Urothelium cell line (cell line): ENCODE data around the gene PCDHB14.
A peak's percentile ranks its signal among the peaks of the same experiment; 100 is the strongest.
"Not testable (repeated sequence)": the region's sequence is repeated elsewhere in the genome, so short reads cannot be mapped to it uniquely, and the experiment has no call there.

Experiments used
- DNase-seq: peaks from one replicate; pipeline ENCODE4 v3.0.0; 2011; ENCODE audit warnings: low spot score, mixed read lengths
- FAIRE-seq: peaks from 2 replicates; lab custom pipeline; 2011; peaks lifted over from hg19 to GRCh38; lab: Jason Lieb, UNC

The PCDHB14 gene

GRCh38 chr5:141223112-141223783, at the start of gene PCDHB14:
PCDHB14 (plus strand) TSS chr5:141223343; CDS start chr5:141223506, 163 bp downstream.
- peak; percentile 50 for DNase-seq
- FAIRE-seq = no peak

GRCh38 chr5:141174291-141175104, 48.6 kb upstream of the PCDHB14 start:
- DNase-seq, FAIRE-seq: not testable (repeated sequence)

- FAIRE-seq = no peak
These were observed 47.2 kb upstream of the PCDHB14 start for GRCh38 chr5:141175933-141176332.

DNA sequence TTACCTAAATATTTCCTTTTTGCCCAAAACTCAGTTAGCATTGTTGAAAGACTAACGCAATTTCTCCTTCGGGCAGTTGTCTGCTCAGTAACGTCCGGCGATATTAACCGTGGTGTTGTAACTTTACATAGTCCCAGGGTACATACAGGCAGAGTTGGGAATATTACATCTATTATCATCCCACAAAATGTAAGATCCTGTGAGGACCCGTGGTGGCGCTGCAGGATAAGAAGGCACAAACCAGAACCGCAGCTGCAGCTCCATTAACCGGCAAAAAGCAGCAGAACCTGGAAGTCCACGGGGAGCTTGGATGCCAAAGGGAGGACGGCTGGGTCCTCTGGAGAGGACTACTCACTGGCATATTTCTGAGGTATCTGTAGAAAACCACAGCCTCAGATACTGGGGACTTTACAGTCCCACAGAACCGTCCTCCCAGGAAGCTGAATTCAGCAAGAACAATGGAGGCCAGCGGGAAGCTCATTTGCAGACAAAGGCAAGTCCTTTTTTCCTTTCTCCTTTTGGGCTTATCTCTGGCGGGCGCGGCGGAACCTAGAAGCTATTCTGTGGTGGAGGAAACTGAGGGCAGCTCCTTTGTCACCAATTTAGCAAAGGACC, 45.5 kb upstream of the PCDHB14 start, which contains the start of gene PCDHB8:
Gene PCDHB8, plus strand, starts transcription at position 214 of the 615 bp plus-strand sequence. Its CDS starts 245 bp downstream, at position 459.
- FAIRE-seq = not testable (repeated sequence)

More at GRCh38 chr5:141175933-141176332, 47.2 kb upstream of the PCDHB14 start:
- no peak for DNase-seq

DNA sequence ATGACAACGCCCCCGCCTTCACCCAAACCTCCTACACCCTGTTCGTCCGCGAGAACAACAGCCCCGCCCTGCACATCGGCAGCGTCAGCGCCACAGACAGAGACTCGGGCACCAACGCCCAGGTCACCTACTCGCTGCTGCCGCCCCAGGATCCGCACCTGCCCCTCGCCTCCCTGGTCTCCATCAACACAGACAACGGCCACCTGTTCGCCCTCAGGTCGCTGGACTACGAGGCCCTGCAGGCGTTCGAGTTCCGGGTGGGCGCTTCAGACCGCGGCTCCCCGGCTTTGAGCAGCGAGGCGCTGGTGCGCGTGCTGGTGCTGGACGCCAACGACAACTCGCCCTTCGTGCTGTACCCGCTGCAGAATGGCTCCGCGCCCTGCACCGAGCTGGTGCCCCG, 43.8 kb upstream of the PCDHB14 start:
- not testable (repeated sequence) for DNase-seq, FAIRE-seq

More for the DNA sequence above, 45.5 kb upstream of the PCDHB14 start, which contains the start of gene PCDHB8:
- peak; percentile 44 for DNase-seq

DNA sequence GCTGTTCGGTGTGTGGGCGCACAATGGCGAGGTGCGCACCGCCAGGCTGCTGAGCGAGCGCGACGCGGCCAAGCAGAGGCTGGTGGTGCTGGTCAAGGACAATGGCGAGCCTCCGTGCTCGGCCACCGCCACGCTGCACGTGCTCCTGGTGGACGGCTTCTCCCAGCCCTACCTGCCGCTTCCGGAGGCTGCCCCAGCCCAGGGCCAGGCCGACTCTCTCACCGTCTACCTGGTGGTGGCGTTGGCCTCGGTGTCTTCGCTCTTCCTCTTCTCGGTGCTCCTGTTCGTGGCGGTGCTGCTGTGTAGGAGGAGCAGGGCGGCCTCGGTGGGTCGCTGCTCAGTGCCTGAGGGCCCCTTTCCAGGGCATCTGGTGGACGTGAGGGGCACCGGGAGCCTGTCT, 43.3 kb upstream of the PCDHB14 start:
- not testable (repeated sequence) for DNase-seq, FAIRE-seq

DNA sequence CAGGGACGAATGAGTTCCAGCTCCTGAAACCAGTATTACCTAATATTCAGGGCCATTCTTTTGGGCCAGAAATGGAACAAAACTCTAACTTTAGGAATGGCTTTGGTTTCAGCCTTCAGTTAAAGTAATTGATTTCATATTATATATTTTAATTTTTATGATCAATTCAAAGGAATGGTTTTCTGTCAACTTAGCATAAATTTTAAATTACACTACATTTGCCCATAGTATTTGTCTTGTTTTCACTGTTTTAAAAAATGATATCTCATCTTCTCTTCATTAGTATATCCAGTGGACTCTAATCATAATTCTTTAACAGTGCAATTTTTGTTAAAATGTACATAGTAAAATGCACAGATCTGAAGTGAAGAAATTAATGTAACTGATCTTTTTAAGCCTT, 42.8 kb upstream of the PCDHB14 start:
- FAIRE-seq = no peak
- DNase-seq = no peak

GRCh38 chr5:141182248-141182647, 40.9 kb upstream of the PCDHB14 start, which contains the start of gene PCDHB16:
PCDHB16 (plus strand) TSS chr5:141182387; CDS start chr5:141182560, 173 bp downstream.
- DNase-seq = no peak
- FAIRE-seq = no peak

GRCh38 chr5:141184117-141184855, 38.9 kb upstream of the PCDHB14 start:
- DNase-seq, FAIRE-seq: not testable (repeated sequence)

DNA sequence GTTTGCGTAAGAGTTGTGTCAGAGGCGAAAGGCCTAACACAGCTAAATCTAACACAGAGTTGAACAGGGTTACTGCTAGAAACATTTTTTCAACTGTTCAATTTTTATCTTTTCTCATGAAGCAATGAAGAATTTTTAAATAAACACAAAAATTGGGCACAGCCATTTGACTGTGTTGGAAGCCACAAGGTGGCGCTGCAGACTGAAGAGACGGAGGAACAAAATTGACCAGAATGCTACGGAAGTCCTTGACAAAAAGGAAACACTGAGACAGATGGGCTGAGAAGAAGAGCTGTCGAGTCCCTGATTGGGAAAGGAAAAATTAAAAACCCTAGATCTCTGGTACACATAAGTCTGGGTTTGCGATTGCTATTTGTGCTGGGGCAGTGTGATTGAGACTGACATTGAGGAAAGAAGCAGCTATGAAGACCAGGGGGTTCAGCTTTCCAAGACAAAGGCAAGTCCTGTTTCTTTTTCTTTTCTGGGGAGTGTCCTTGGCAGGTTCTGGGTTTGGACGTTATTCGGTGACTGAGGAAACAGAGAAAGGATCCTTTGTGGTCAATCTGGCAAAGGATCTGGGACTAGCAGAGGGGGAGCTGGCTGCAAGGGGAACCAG, 36.1 kb upstream of the PCDHB14 start, which contains the start of gene PCDHB9:
Gene PCDHB9, plus strand, starts transcription at position 265 of the 616 bp plus-strand sequence. Its CDS starts 158 bp downstream, at position 423.
- DNase-seq = peak; percentile 29
- peak; percentile 5 for FAIRE-seq

- not testable (repeated sequence) for DNase-seq, FAIRE-seq
These were observed 34.5 kb upstream of the PCDHB14 start for GRCh38 chr5:141188682-141189081.

DNA sequence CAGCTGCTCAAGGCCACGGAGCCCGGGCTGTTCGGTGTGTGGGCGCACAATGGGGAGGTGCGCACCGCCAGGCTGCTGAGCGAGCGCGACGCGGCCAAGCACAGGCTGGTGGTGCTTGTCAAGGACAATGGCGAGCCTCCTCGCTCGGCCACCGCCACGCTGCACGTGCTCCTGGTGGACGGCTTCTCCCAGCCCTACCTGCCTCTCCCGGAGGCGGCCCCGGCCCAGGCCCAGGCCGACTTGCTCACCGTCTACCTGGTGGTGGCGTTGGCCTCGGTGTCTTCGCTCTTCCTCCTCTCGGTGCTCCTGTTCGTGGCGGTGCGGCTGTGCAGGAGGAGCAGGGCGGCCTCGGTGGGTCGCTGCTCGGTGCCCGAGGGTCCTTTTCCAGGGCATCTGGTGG, 34.0 kb upstream of the PCDHB14 start:
- not testable (repeated sequence) for DNase-seq, FAIRE-seq

DNA sequence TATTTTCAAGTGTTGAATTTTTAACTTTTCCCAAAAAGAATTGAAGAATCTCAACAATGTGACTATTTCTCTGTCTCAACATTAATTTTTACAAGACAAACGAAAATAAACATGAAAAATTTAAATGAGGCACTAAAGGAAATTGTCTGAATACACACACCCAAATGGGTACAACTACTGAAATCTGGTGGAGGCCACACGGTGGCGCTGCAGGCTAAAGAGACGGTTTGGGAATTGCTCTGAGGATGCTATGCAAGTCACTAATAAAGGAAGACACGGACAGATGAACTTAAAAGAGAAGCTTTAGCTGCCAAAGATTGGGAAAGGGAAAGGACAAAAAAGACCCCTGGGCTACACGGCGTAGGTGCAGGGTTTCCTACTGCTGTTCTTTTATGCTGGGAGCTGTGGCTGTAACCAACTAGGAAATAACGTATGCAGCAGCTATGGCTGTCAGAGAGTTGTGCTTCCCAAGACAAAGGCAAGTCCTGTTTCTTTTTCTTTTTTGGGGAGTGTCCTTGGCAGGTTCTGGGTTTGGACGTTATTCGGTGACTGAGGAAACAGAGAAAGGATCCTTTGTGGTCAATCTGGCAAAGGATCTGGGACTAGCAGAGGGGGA, 30.9 kb upstream of the PCDHB14 start, which contains the start of gene PCDHB10:
Gene PCDHB10, plus strand, starts transcription at position 244 of the 616 bp plus-strand sequence. Its CDS starts 200 bp downstream, at position 444.
- FAIRE-seq = no peak
- DNase-seq = peak; percentile 42

DNA sequence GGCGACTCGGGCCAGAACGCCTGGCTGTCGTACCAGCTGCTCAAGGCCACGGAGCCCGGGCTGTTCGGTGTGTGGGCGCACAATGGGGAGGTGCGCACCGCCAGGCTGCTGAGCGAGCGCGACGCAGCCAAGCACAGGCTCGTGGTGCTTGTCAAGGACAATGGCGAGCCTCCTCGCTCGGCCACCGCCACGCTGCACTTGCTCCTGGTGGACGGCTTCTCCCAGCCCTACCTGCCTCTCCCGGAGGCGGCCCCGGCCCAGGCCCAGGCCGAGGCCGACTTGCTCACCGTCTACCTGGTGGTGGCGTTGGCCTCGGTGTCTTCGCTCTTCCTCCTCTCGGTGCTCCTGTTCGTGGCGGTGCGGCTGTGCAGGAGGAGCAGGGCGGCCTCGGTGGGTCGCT, 28.8 kb upstream of the PCDHB14 start:
- not testable (repeated sequence) for FAIRE-seq, DNase-seq

DNA sequence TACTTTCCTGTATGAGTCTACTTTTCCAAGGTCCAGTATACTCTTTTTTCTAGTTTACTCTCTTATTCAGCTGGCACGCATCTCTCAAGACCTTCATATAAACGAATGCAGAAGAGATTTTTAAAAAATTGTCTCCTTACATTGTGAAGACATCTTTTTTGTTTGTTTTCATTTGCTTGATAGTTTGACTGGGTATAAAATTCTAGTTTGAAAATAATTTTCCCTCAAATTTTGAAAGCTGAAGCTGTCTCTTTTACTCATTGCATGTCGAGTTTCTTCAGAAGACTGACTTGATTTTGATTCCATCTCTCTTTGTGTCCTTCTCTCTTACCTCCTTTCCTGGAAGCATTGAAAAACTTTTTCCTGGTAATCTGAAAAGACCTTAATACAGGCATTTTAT, 26.8 kb upstream of the PCDHB14 start:
- FAIRE-seq (no peak), DNase-seq (no peak)

- FAIRE-seq = no peak
- DNase-seq = peak; percentile 43
These were observed 23.5 kb upstream of the PCDHB14 start, which contains the start of gene PCDHB11 for GRCh38 chr5:141199359-141200235. PCDHB11 (plus strand) TSS chr5:141199627; CDS start chr5:141199775, 148 bp downstream.

GRCh38 chr5:141201126-141201525, 22.0 kb upstream of the PCDHB14 start:
- not testable (repeated sequence) for FAIRE-seq, DNase-seq

DNA sequence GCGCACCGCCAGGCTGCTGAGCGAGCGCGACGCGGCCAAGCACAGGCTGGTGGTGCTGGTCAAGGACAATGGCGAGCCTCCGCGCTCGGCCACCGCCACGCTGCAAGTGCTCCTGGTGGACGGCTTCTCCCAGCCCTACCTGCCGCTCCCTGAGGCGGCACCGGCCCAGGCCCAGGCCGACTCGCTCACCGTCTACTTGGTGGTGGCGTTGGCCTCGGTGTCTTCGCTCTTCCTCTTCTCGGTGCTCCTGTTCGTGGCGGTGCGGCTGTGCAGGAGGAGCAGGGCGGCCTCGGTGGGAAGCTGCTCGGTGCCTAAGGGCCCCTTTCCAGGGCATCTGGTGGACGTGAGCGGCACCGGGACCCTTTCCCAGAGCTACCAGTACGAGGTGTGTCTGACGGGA, 21.5 kb upstream of the PCDHB14 start:
- DNase-seq, FAIRE-seq: not testable (repeated sequence)
